HepG2 (cell line): ENCODE results near the gene ACOXL. TPM values are rescaled to one million over a fixed set of nuclear protein-coding genes. Genes with fewer than 3 reads are reported as not detected.

Experiments used
- ATF5 ChIP-seq: sonication (generic); formaldehyde crosslinking; IDR thresholded peaks from 2 replicates; pipeline ENCODE4 v1.4.0; 2020; ENCODE audit warnings: mild to moderate bottlenecking, low read depth, missing genetic modification reagents
- DNMT3B ChIP-seq: conservative IDR thresholded peaks from 2 replicates; pipeline ENCODE4 v1.6.1; 2016; ENCODE audit warnings: missing biosample characterization, control low read depth
- ELF4 ChIP-seq: sonication (generic); formaldehyde crosslinking; IDR thresholded peaks from 2 replicates; pipeline ENCODE4 v1.5.0; 2020; ENCODE audit warnings: missing genetic modification reagents, mild to moderate bottlenecking, moderate library complexity, borderline replicate concordance
- HMGA1 ChIP-seq: sonication (generic); formaldehyde crosslinking; conservative IDR thresholded peaks from 2 replicates; pipeline ENCODE4 v1.4.0; 2020; ENCODE audit warnings: missing genetic modification reagents
- MYNN ChIP-seq: sonication (generic); formaldehyde crosslinking; IDR thresholded peaks from 2 replicates; pipeline ENCODE4 v1.4.0; 2020; ENCODE audit warnings: mild to moderate bottlenecking, low read depth, missing genetic modification reagents
- NFYC ChIP-seq: IDR thresholded peaks from 2 replicates; pipeline ENCODE4 v1.6.1; 2016; ENCODE audit warnings: missing genetic modification reagents, missing compliant biosample characterization
- ZNF609 ChIP-seq: sonication (generic); formaldehyde crosslinking; IDR thresholded peaks from 2 replicates; pipeline ENCODE4 v1.4.0; 2020; ENCODE audit warnings: mild to moderate bottlenecking, missing genetic modification reagents, borderline replicate concordance
- polyA plus RNA-seq, 8 experiments: library from polyadenylated mRNA; depleted of rRNA in 3 of 8; stranded (reverse) in 7 of 8; unstranded in 1 of 8; fragments of >200 nt; fragmentation: Illumina TruSeq in 4 of 8; extraction: Trizol in 4 of 8; gene quantifications; 2 replicates each; pipeline versions ENCODE4 v1.2.1 to v1.2.3, GENCODE V29; 2011 to 2016; ENCODE audit warnings: low read depth in 4 of 8, missing spikeins in 1 of 8, mixed read lengths in 1 of 8; ENCODE audit not compliant: insufficient read depth in 1 of 8
- total RNA-seq, 5 experiments: library from RNA; depleted of rRNA; stranded (reverse); fragments of >200 nt; fragmentation: Illumina TruSeq; extraction: Trizol; gene quantifications; 2 replicates each; pipeline ENCODE4 v1.2.3, GENCODE V29; 2016; ENCODE audit warnings: low read depth in 1 of 5
- TF ChIP-seq, protein P1 (sequence below): sonication (generic); formaldehyde crosslinking; IDR thresholded peaks from 2 replicates; pipeline ENCODE4 v1.5.1; 2020; ENCODE audit warnings: missing genetic modification reagents, mild to moderate bottlenecking, borderline replicate concordance
- TF ChIP-seq, protein P2 (sequence below): sonication (generic); formaldehyde crosslinking; IDR thresholded peaks from 2 replicates; pipeline ENCODE4 v1.5.0; 2020; ENCODE audit warnings: mild to moderate bottlenecking, missing genetic modification reagents, borderline replicate concordance

ACOXL gene
- total and polyA plus RNA-seq, 2 of the 13 experiments (the other 11 are each of a cell fraction or from before 2014, with no cell fraction given), result not detected

- TF ChIP-seq, protein P1, sequence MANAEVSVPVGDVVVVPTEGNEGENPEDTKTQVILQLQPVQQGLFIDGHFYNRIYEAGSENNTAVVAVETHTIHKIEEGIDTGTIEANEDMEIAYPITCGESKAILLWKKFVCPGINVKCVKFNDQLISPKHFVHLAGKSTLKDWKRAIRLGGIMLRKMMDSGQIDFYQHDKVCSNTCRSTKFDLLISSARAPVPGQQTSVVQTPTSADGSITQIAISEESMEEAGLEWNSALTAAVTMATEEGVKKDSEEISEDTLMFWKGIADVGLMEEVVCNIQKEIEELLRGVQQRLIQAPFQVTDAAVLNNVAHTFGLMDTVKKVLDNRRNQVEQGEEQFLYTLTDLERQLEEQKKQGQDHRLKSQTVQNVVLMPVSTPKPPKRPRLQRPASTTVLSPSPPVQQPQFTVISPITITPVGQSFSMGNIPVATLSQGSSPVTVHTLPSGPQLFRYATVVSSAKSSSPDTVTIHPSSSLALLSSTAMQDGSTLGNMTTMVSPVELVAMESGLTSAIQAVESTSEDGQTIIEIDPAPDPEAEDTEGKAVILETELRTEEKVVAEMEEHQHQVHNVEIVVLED (CRISPR knock-in tag), result peak; percentile 89
- TF ChIP-seq MYNN (peak; percentile 79; the same call in 1 of the 2 replicates), NFYC (CRISPR knock-in tag) (peak; percentile 62), ELF4 (no peak; the same call in 1 of the 2 replicates), ZNF609 (CRISPR knock-in tag) (peak; percentile 87), HMGA1 (CRISPR knock-in tag) (no peak), ATF5 (peak; percentile 71; the same call in 1 of the 2 replicates), DNMT3B (CRISPR knock-in tag) (peak; percentile 34)
- TF ChIP-seq, protein P2, sequence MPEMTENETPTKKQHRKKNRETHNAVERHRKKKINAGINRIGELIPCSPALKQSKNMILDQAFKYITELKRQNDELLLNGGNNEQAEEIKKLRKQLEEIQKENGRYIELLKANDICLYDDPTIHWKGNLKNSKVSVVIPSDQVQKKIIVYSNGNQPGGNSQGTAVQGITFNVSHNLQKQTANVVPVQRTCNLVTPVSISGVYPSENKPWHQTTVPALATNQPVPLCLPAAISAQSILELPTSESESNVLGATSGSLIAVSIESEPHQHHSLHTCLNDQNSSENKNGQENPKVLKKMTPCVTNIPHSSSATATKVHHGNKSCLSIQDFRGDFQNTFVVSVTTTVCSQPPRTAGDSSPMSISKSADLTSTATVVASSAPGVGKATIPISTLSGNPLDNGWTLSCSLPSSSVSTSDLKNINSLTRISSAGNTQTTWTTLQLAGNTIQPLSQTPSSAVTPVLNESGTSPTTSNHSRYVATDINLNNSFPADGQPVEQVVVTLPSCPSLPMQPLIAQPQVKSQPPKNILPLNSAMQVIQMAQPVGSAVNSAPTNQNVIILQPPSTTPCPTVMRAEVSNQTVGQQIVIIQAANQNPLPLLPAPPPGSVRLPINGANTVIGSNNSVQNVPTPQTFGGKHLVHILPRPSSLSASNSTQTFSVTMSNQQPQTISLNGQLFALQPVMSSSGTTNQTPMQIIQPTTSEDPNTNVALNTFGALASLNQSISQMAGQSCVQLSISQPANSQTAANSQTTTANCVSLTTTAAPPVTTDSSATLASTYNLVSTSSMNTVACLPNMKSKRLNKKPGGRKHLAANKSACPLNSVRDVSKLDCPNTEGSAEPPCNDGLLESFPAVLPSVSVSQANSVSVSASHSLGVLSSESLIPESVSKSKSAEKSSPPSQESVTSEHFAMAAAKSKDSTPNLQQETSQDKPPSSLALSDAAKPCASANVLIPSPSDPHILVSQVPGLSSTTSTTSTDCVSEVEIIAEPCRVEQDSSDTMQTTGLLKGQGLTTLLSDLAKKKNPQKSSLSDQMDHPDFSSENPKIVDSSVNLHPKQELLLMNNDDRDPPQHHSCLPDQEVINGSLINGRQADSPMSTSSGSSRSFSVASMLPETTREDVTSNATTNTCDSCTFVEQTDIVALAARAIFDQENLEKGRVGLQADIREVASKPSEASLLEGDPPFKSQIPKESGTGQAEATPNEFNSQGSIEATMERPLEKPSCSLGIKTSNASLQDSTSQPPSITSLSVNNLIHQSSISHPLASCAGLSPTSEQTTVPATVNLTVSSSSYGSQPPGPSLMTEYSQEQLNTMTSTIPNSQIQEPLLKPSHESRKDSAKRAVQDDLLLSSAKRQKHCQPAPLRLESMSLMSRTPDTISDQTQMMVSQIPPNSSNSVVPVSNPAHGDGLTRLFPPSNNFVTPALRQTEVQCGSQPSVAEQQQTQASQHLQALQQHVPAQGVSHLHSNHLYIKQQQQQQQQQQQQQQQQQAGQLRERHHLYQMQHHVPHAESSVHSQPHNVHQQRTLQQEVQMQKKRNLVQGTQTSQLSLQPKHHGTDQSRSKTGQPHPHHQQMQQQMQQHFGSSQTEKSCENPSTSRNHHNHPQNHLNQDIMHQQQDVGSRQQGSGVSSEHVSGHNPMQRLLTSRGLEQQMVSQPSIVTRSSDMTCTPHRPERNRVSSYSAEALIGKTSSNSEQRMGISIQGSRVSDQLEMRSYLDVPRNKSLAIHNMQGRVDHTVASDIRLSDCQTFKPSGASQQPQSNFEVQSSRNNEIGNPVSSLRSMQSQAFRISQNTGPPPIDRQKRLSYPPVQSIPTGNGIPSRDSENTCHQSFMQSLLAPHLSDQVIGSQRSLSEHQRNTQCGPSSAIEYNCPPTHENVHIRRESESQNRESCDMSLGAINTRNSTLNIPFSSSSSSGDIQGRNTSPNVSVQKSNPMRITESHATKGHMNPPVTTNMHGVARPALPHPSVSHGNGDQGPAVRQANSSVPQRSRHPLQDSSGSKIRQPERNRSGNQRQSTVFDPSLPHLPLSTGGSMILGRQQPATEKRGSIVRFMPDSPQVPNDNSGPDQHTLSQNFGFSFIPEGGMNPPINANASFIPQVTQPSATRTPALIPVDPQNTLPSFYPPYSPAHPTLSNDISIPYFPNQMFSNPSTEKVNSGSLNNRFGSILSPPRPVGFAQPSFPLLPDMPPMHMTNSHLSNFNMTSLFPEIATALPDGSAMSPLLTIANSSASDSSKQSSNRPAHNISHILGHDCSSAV (CRISPR knock-in tag), result peak; percentile 50; the same call in 1 of the 2 replicates
These were observed 388.1 kb downstream of the ACOXL start, which contains the start of gene BCL2L11 (continued) for GRCh38 chr2:111120253-111121027.
